Activated CD8-positive, alpha-beta memory T cell treated with anti-CD3 and anti-CD28 coated beads, Interleukin-2, amount 50 U/mL, for 24 hours (primary cell): ENCODE measurements around the gene FBP1.
A peak's percentile ranks its signal among the peaks of the same experiment; 100 is the strongest.

Experiments
- DNase-seq: peaks from one replicate; pipeline ENCODE4 v3.0.0-alpha.2; 2020; ENCODE audit errors: extremely low read depth

The FBP1 gene

DNA sequence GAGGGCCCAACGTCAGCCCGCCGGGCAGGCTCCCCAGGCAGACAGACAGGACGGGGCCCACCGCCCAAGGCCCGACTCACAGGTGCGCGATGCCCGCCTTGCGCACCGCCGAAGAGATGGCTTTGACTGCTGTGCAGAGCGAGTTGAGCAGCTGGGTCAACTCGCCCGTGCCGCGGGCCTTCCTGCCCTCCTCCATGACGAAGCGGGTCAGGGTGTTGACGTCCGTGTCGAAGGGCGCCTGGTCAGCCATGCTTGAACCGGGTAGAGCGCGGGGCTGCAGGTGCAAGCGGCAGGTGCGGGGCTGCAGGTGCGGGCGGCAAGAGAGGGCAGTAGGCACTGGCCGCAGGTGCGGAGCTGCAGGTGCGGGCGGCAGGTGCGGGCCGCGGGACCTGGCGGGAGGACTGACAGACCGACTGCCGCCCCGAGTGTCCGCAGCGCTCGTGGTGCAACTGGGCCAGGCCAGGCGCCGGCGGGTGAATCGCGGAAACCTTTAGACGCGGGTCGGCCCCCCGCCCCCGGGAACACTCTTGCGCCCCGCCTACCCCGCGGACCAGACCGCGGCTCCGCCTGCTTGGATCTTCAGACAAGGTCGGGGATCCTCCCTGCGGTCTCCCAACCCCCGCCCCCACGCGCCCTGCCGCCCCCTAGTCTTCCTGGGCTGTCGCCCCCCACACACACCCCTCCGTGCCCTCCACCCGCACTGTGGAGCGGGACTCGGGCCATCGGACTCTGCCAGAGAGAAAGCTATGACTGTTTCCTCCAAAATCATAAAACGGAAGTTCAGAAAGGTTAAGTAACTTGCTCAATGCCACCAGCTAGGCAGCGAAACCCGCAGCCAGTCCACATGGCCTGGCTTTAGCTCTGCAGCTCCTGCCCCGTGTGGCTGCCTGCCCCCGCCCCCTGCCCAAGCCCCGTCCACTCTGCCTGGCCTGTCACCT is at the start of gene FBP1:
Gene FBP1, minus strand, starts transcription at position 458 of the 938 bp plus-strand sequence. Its CDS starts 208 bp downstream, at position 250.
- no peak for DNase-seq

DNA sequence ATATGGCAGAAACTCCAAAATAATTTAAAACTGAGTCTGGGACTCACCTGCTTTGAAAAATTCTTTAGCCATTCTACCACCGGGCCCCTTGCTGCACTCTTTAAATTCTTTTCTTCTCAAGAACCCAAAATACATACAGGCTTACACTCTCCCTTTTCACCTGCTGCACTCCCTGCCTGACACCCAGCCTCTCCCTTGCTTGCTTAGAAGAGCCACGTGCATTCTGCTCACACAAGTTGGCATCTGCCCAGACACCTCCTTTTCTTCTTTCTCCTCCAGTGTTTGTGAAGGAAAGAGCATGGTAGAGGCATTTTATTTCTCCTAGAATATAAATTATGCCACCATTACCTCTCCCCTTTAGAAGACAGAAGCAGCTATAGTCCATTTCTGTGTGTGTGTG is 48.1 kb upstream of the FBP1 start:
- DNase-seq: no peak

DNA sequence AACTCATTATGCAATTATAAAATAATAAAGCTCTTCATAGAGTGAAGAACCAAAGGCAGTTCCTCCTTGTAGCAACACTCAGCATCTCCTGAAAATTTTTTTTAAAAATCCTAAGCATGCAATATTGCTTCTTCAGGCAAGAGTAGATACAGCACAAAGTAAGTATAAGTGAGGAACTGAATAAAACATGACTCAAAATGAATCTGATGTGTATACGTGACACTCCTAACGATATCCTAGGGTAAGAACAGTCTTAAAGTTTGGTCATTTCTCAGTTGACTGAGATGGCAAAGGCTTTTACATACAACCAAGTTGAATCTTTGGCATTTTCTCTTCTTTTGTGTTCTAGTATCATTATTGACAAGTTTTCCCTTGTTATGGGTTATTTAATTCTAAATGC is 46.0 kb upstream of the FBP1 start:
- DNase-seq: no peak

DNA sequence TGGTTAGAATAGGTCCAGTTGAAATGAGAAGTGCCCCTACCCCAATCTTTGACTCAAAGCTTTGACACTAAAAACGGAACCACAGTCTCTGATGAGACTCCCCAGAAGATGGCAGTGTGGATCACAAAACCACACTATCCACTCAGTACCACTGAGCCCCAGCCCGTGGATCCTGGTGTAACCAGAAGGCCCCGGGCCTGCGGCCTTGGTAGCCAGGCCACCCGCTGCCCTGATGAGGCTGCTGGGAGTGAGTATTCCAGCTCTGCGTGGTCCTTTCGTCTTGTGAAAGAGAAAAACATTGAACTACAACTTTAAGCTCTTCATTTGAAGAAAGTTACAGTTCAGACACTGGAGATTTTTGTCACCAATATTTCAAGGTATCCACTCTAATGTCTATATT is 42.2 kb upstream of the FBP1 start:
- peak; percentile 8 for DNase-seq

DNA sequence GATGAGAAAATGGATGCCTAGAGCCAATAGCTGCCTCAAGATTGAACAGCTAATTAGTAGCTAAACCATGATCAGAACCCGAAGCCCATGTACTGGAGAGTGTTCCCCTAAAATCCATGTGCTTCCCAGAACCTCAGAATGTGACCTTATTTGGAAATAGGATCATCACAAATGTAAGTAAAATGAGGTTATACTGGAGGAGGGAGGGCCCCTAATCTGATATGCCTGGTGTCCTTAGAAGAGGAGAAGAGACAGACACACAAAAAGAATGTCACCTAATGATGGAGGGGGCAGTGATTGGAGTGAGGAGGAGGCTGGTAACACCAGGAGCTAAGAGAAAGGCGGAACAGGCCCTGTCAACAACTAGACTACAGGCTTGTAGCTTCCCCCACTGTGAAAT is 41.3 kb upstream of the FBP1 start:
- DNase-seq: no peak

DNA sequence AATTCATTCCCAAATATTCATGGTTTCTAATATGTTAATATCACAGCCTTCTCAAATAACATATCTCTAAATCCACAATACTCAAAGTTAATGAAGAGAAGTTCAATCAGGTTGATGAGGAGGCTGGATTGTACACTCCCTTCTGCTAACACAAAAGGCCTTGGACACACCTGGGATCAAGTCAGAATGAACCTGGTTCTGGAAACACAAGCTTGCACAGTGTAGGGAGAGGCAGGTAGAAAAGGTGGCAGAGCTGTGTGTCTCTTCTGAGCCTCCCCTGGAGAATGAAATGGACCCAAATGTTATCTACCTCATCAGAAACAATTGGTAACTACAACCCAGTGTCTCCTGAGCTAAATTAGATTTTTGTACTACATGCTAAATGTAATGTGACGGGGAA is 40.7 kb upstream of the FBP1 start:
- DNase-seq: no peak

DNA sequence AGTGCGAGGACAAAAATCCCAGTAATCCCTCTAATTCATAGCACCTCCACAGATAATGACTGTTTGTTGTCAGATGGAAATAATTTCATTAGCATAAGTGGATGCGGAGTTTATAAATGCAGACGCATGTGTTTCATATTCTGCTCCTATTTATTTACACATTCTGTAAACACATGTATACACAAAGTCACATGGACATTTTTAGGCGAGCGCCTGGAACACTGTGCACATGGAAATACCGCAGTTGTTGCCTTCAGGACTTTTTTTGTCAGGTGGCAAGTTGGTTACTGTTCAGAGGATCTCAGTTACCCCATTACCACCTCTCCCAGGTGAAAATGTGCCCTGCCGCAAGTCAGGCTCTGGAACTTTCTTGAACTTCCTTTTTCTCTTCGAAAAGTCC is 40.3 kb upstream of the FBP1 start:
- DNase-seq: no peak

DNA sequence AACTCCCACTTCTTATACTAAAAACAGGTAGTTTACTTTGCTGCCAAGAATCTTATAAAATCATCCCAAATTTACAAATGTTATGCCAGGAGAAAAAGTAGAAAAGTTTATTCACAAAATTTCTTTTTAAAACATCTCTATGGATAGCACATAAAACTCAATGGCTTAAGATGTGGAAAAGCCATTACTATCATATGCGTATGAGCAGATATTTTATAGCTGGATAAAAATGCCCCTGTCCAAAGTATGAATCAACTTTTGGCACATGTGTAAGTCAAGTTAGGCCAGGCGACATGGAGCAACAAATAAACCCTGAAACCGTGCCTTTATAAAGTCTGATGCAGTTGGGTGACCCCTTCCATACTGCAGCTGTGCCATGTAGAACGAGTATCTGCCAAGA is 38.6 kb upstream of the FBP1 start:
- DNase-seq: no peak

DNA sequence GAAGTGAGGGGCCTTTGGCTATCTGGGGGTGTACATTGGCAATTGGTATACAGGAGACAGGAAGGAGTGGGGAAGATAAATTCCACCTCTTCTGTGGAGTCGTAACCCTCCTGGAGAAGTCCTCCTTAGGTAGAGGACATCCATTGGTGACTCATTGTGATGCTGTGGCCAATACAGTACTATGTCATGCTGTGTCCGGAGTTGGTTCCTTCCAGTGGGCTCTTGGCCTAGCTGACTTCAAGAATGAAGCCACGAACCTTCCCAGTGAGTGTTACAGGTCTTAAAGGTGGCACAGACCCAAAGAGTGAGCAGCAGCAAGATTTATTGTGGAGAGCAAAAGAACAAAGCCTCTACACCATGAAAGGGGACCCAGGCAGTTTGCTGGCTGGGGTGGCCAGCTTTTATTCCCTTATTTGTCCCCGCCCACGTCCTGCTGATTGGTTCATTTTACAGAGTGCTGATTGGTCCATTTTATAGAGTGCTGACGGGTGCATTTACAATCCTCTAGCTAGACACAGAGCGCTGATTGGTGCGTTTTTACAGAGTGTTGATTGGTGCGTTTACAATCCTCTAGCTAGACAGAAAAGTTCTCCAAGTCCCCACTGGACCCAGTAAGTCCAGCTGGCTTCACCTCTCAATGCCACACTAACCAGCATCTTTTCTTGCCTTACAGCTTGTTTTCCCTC is 37.3 kb upstream of the FBP1 start:
- DNase-seq: no peak

DNA sequence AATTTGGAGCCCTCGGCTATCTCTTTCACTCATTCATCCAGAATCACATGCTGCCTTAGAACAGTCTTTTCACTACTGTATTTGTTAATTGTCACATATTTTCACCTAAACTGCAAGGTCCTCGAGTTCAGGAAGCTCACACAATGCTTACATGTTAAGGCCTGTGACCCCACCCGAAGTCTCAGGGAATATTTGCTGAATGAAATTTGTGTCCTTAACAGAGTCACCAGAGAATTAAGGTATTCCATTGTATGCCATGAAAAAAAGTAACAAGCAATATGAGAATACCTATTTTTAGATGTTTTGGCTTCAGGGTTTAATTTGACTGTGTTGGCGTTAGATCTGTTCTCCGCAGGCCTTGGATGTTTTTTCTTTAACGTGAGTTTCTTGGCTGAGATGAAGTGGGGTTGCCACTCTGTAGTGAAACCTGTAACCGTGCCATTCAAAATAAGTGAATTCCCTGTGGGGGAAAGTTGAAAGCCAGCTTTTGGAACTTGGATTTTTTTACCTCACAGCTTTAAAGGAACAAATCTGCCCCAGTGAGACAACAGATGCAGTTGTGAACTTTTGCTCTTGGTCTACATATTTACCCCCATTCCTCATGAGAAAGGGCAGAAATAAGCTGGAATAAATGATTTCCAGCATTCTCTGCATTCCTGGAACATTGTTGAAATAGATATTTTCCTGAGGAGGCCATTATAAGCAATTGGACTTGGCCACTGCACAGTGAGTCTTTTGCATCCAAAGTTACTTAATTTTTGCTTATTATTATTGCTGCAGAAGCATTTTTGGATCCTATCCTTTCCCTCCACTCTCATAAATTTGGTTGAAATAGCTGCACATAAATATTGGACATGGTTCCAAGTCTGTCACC is 35.9 kb upstream of the FBP1 start:
- no peak for DNase-seq

DNA sequence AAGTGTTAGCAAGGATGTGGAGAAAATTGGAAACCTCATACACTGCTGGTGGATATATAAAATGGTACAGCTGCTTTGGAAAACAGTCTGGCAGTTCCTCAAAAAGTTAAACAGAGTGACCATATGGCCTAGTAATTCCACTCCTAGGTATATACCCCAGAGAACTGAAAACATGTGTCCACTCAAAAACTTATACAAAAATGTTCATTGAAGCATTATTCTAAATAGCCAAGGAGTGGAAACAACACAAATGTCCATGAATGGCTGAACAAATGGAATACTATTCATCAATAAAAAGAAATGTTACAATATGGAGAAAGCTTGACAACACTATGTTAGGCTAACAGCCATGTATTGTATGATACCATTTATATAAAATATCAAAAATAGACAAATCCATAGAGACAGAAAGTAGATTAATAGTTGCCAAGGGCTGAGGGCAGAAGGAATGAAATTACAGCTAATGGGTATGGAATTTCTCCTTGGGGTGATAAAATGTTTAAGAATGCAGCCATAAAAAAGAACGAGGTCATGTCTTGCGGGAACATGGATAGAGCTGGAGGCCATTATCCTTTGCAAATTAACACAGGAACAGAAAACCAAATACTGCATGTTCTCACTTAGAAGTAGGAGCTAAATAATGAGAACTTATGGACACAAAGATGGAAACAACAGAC is 33.6 kb upstream of the FBP1 start:
- DNase-seq: no peak

DNA sequence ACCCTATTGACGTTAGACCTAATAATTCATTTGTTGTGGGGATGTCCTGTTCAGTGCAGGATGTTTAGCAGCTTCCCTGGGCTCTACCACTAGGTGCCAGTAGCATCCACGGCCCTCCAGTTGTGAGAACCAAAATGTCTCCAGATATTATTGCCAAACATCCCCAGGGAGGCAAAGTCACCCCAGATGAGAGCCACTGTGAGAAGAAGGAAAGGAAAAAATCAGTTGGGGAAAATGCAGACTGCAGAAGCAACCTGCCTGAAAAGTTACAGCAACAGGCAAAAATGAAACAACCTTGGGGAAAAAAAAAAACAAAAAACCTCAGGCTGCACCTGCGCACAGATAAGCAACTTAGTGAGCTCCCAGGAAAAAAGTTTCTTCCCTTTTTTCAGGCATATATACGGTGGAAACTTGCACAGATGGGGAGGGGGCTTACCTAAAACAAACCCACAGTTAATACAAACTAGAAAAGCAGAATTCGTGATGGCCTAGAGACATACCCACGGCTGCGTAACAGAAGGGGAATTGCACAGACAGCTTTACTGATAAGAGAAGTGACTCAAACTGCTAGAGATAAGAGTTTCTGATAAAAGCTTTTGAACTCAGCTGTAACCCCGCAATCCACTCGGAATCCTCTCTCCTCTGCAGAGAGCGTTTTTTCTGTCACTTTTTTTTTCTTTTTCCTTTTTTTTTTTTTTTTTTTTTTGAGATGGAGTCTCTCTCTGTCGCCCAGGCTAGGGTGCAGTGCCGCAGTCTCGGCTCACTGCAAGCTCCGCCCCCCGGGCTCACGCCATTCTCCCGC is 29.8 kb upstream of the FBP1 start:
- no peak for DNase-seq

DNA sequence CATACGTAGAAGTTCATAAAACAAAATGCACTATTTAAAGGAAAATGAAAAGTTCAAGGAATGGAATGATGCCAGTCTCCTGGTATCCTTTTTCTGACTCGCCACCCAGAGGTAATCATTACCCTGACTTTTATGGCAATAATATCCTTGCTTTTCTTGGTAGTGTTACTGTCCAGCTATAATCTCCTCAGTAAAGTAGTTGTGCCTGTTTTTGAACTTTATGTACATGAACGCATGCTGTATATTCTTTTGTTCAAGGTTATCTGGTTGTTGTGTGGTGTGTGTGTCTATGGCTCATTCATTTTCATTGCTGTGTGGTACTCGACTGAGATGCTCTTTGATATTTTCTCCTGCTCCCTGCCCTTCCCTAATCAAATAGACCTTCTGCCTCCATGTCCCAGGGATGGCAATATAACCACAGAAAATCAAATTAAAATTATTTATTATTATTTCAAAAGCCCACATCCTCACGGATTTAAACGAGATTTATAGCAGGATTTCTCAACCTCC is 29.2 kb upstream of the FBP1 start:
- no peak for DNase-seq

DNA sequence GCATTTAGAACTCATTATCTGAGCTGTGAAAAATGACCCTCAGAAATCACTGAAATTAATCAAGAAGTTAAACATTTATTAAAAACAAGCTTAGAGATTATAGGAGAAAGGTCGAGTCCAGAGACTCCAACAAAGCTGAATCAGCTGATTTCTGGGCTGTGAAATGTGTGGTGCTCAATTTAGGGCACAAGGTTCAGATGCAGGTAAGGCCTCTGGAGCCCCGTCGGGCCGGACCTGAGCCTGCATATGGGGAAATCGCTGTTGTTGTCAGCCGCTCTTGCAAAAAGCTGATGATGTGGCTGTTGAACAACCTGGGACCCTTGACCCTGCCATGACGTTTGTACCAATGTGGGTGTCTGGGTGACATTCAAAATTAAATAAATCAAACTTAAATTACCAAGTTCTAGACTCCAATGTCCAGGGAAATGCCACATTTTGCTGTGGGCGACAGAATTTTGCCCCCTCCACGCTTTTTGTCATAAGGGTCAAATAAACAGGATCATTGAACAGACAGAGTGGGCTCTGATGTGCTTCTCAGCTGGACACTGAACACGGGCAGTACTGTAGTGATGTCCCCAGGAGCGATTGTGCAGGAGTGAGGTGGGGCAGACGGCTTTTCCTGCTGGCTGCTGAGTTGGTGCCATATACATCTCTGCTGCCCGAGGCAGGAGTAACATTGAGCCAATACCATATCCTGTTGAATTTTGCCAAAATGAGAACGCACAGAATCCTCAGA is 27.2 kb upstream of the FBP1 start:
- DNase-seq: no peak

DNA sequence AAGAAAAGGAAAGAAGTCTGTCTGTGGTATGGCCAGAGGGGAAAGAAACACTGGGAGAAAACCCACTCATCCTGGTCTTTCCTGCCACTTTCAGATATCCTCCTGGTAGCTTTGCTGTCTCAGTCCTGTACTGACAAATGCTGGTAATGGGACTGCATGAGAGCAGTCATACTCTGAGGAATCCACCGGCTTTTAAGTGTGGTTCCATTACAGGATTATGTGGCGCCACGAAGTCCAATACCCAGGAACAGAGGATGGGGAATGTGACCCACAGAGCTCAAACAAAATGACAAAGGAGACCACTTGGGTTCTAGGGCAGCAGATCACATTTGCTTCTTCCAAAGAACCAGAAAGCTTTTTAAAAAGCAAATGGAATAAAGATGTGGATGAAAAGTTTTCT is 26.3 kb upstream of the FBP1 start:
- no peak for DNase-seq

DNA sequence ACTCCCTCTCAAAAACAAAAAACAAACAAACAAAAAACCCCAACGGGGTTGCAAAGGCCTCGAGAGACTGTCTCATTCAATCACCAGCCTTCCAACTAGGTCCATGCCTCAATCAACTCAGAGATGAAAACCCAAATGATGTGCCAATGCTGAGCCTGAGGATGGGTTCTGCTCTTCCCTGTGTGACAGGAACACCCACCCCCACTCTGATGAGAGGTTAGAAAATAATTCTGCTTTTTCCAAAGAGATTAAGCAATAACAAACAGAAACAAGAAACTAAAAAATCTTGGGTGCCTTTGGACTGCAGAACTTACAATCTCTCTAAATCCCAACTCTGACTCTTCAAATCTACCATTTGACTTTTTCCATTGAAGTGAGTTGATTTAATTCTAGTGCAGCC is 25.5 kb upstream of the FBP1 start:
- no peak for DNase-seq

DNA sequence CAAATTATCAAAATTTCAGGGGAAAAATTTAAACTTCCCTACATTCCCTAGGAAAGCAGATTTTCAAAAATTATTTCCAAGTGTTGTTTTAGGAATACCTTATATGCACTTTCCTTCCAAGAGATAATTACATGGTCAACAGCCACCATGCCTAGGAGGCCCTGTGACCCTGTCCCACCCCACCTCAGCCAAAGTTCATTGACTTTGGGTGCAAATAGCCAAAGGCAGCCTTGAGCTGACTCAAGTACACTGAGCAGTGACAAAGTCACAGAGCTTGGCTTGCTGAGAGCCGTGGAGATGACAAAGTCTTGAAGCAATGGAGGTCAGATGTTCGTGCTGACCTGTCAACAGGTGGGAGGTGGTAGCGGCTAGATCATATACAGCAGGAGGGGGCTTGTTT is 24.3 kb upstream of the FBP1 start:
- no peak for DNase-seq

DNA sequence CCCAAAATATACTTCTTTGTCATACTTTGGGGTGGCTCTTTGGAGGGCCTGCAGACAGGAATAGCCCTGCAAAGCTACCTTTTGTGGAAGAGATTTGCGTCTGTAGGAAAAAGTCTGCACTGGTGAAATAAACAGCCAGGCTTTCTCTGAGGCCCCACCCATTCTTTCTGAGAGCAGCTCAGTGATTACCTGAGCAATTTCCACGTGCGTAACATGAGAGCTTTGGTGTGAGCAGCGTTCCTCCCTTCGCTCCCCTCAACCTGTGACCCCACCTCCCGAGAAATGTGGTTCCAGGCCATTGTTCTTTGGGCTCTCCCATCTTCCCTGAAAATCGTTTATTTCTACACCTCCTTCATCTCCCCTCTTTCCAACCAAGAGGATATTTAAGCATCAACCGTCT is 23.8 kb upstream of the FBP1 start:
- DNase-seq: no peak

DNA sequence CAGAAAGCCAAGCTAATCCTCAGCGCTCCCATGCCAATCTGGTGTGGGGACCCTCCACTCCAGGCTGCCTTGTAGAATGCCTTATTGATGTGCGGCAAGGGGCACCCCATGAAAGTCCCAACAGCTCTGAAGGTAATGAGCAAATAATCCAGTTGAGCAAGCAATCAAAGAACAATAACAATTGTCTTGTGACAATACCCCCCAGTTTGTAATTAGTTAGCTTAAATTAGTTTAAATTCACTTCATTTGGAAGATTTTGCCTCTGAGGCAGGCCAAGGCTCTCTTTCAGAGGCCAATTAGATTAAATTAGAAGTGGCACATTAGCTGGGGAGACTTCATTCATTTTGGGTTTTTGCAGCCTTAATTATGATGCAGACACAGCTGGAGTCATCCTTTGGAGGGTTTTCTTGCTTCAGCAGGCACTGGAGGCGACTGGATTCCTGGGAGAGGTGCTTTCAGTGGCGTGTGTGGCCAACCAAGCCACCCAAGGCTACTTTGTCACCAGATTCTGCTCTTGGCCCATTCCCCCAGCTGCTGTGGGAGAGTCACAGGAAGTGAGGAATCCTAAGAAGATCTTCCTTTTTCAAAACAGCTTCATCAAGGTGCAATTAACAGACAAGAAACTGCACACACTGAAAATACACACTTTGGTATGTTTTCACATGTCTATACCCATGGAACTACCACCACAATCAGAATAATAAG is 17.9 kb upstream of the FBP1 start:
- no peak for DNase-seq
